ENCODE results near the gene LLGL1.
A peak's percentile ranks its signal among the peaks of the same experiment; 100 is the strongest.
"Not testable (repeated sequence)": the region's sequence is repeated elsewhere in the genome, so short reads cannot be mapped to it uniquely, and the experiment has no call there.

LLGL1 gene

GRCh38 chr17:18194804-18195203, 30.6 kb upstream of the LLGL1 start:
- DNase-seq = no peak

- DNase-seq = no peak
Observed at GRCh38 chr17:18195246-18195645, 30.2 kb upstream of the LLGL1 start.

GRCh38 chr17:18197535-18198194, 27.8 kb upstream of the LLGL1 start:
- DNase-seq = no peak

GRCh38 chr17:18198530-18198929, 26.9 kb upstream of the LLGL1 start:
- DNase-seq = no peak

- no peak for DNase-seq
Observed at GRCh38 chr17:18201108-18201507, 24.3 kb upstream of the LLGL1 start.

- no peak for DNase-seq
Observed at GRCh38 chr17:18203308-18203707, 22.1 kb upstream of the LLGL1 start.

- DNase-seq = no peak
Observed at GRCh38 chr17:18205861-18206260, 19.6 kb upstream of the LLGL1 start.

GRCh38 chr17:18206962-18207361, 18.5 kb upstream of the LLGL1 start:
- DNase-seq = no peak

GRCh38 chr17:18208092-18208491, 17.3 kb upstream of the LLGL1 start:
- DNase-seq = no peak

- no peak for DNase-seq
Observed at GRCh38 chr17:18213666-18214270, 11.7 kb upstream of the LLGL1 start.

GRCh38 chr17:18216906-18217305, 8.5 kb upstream of the LLGL1 start:
- not testable (repeated sequence) for DNase-seq

GRCh38 chr17:18217412-18218015, 7.9 kb upstream of the LLGL1 start:
- DNase-seq = peak; percentile 81 to 86

- DNase-seq = no peak
Observed at GRCh38 chr17:18218756-18219415, 6.5 kb upstream of the LLGL1 start.

- no peak for DNase-seq
Observed at GRCh38 chr17:18224053-18224386, 1.4 kb upstream of the LLGL1 start.

GRCh38 chr17:18224387-18225120, 881 bp upstream of the LLGL1 start:
- DNase-seq = no peak

- DNase-seq = no peak
Observed at GRCh38 chr17:18225642-18226283, 328 bp downstream of the LLGL1 start.

GRCh38 chr17:18226284-18226945, 980 bp downstream of the LLGL1 start:
- DNase-seq = peak in 1 of 2 experiments; percentile 23

GRCh38 chr17:18227635-18228034, 2.2 kb downstream of the LLGL1 start:
- no peak for DNase-seq

- DNase-seq = no peak
Observed at GRCh38 chr17:18228176-18228682, 2.8 kb downstream of the LLGL1 start.

- DNase-seq = no peak
Observed at GRCh38 chr17:18229254-18229653, 3.8 kb downstream of the LLGL1 start.

GRCh38 chr17:18229771-18230170, 4.3 kb downstream of the LLGL1 start:
- DNase-seq = no peak

All from activated CD4-positive, alpha-beta T cell treated with anti-CD3 and anti-CD28 coated beads, Interleukin-2, amount 50 U/mL, for 48 hours (primary cell).